Astrocyte (in vitro differentiated cells and primary cell): ENCODE measurements around the gene SHB.

ENCODE experiments used
- EZH2 ChIP-seq: IDR thresholded peaks from 2 replicates; pipeline ENCODE4 v1.6.1; 2012; ENCODE audit warnings: mild to moderate bottlenecking, low read length, inconsistent platforms; ENCODE audit not compliant: insufficient read depth
- TF ChIP-seq, protein P1 (sequence below): IDR thresholded peaks from 2 replicates; pipeline ENCODE4 v1.5.1; 2011; ENCODE audit warnings: low read depth, mild to moderate bottlenecking, inconsistent platforms, low read length, moderate library complexity; ENCODE audit not compliant: insufficient read depth

DNA sequence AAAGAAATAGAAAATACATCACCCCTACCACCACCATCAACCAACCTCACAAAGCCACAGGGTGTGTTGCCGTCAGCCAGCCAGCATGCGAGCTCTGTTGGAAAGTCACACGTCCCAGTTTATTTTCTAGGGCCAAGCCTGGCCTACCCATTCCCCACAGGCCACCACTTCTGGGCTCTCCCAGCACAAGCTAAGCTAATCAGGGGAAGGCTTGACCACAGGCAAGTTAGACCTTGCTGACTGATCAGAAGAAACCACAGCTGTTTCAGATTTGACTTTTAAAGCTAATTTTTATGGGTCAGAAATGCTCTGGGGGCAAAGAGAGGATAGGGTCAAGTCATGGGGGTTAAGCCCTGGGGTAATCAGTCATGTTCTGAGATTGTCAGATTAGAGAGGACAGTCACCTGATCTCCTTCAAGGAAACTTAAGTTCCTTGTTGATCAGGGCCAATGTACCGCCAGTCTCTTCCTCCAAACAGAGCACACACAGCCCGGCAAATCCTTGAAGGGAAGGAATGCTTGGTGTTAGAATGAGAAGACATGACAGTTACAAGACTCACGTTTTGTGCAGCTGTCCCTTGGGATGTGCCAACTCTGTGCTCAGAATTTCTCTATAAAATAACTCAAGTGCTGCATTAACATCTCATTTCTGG is 7.6 kb downstream of the SHB start:
- TF ChIP-seq, protein P1, sequence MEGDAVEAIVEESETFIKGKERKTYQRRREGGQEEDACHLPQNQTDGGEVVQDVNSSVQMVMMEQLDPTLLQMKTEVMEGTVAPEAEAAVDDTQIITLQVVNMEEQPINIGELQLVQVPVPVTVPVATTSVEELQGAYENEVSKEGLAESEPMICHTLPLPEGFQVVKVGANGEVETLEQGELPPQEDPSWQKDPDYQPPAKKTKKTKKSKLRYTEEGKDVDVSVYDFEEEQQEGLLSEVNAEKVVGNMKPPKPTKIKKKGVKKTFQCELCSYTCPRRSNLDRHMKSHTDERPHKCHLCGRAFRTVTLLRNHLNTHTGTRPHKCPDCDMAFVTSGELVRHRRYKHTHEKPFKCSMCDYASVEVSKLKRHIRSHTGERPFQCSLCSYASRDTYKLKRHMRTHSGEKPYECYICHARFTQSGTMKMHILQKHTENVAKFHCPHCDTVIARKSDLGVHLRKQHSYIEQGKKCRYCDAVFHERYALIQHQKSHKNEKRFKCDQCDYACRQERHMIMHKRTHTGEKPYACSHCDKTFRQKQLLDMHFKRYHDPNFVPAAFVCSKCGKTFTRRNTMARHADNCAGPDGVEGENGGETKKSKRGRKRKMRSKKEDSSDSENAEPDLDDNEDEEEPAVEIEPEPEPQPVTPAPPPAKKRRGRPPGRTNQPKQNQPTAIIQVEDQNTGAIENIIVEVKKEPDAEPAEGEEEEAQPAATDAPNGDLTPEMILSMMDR, result no peak
- TF ChIP-seq EZH2, result no peak
